ENCODE measurements around the gene GOLM1. TPM values are rescaled to one million over a fixed set of nuclear protein-coding genes. Genes with fewer than 3 reads are reported as not detected.

Gene GOLM1
- total RNA-seq, 3 donors from 2014 or later, result 17.1 to 45.6 (median 41.0) TPM

DNA sequence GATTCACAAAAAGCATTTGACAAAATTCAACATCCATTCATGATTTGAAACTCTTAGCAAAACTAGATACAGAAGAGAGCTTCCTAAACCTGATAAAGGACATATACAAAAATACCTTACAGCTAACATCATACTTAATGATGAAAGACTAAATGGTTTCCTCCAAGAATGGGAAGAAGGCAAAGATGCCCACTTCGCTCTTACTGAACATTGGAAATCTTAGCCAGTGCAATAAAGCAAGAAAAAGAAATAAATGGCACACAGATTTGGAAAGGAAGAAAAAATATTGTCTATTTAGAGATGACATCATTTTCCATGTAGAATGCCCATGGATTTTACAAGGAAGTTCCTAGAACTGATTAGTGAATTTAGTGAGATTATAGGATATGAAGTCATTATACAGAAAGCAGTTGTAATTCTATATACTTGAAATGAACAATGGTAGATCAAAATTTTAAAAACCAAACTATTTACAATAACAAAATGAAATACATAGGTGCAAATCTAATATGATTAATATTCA, 94.0 kb downstream of the GOLM1 start:
- no peak overlapping the region for H3K4me3 ChIP-seq
- H3K9me3 ChIP-seq, result peaks cover 0 to 10% of the 10 kb centered on the region in 2 donors
- H3K27ac ChIP-seq, result no peak overlapping the region
- H3K27me3 ChIP-seq, result no peaks in the 10 kb centered on the region
- H3K4me1 ChIP-seq, result no peaks in the 10 kb centered on the region
- TF ChIP-seq, protein P1, sequence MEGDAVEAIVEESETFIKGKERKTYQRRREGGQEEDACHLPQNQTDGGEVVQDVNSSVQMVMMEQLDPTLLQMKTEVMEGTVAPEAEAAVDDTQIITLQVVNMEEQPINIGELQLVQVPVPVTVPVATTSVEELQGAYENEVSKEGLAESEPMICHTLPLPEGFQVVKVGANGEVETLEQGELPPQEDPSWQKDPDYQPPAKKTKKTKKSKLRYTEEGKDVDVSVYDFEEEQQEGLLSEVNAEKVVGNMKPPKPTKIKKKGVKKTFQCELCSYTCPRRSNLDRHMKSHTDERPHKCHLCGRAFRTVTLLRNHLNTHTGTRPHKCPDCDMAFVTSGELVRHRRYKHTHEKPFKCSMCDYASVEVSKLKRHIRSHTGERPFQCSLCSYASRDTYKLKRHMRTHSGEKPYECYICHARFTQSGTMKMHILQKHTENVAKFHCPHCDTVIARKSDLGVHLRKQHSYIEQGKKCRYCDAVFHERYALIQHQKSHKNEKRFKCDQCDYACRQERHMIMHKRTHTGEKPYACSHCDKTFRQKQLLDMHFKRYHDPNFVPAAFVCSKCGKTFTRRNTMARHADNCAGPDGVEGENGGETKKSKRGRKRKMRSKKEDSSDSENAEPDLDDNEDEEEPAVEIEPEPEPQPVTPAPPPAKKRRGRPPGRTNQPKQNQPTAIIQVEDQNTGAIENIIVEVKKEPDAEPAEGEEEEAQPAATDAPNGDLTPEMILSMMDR (IDR thresholded peaks at IDR 0.05), result no peak
- TF ChIP-seq POLR2A (IDR thresholded peaks at IDR 0.05) (no peak), POLR2AphosphoS5 (IDR thresholded peaks at IDR 0.05) (no peak)
- H3K36me3 ChIP-seq, result peaks cover 3% of the 10 kb centered on the region
- no peak for DNase-seq (ENCODE audit: low spot score in 2 of 2)
- intact Hi-C loops (cut with DNase I; ENCODE audit: low total_unique reads), result no loop called here

DNA sequence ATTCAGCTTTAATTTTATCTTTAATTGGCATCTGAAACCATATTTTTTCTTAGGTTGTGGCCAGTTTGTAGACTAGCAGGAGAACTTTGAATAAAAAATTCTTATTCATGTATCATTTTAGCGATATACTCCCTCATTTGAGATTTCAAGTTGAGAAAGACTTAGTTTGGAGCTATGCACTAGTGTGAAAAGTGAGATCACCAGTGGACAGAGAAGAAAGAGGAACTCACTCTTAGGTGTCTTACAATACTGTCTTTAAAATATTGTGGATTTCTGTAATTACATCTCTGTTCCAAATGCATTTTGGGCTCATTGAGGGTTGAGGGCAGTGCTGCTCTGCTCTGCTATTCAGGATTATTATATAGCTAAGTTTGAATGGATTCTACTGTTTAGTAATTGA, 103.8 kb downstream of the GOLM1 start:
- intact Hi-C loops (cut with DNase I; ENCODE audit: low total_unique reads), result no loop called here
- Histone ChIP-seq H3K4me3 (no peak overlapping the region), H3K36me3 (no peaks in the 10 kb centered on the region), H3K9me3 (no peaks in the 10 kb centered on the region), H3K4me1 (no peaks in the 10 kb centered on the region), H3K27me3 (no peaks in the 10 kb centered on the region), H3K27ac (no peak overlapping the region)
- DNase-seq (ENCODE audit: low spot score in 2 of 2), result no peak
- TF ChIP-seq POLR2AphosphoS5 (IDR thresholded peaks at IDR 0.05), result no peak
- TF ChIP-seq, protein P1 (IDR thresholded peaks at IDR 0.05), result no peak
- no peak for TF ChIP-seq POLR2A (IDR thresholded peaks at IDR 0.05)

DNA sequence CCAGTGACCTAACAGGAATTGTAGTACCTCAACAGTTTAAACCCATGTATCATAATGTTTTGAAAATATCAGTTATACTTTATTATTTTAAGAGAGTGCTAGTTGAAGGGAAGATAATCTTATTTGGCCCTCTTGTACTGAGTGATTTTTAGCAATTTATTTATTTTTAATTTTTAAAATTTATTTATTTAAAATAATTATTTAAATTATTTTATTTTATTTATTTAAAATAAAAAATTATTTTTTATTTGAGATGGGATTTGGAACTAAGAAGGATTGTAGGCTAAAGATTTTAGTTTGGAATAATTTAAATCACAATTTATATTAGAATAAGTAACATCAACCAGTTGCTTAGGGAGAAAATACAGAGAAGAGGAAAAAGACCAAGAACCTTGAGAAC, 104.3 kb downstream of the GOLM1 start:
- intact Hi-C loops (cut with DNase I; ENCODE audit: low total_unique reads), result no loop called here
- TF ChIP-seq, protein P1 (IDR thresholded peaks at IDR 0.05), result no peak
- TF ChIP-seq POLR2AphosphoS5 (IDR thresholded peaks at IDR 0.05), result no peak
- TF ChIP-seq POLR2A (IDR thresholded peaks at IDR 0.05), result no peak
- Histone ChIP-seq H3K4me1 (no peaks in the 10 kb centered on the region), H3K27me3 (no peaks in the 10 kb centered on the region), H3K4me3 (no peak overlapping the region), H3K36me3 (no peaks in the 10 kb centered on the region), H3K9me3 (no peaks in the 10 kb centered on the region), H3K27ac (no peak overlapping the region)
- no peak for DNase-seq (ENCODE audit: low spot score in 2 of 2)

DNA sequence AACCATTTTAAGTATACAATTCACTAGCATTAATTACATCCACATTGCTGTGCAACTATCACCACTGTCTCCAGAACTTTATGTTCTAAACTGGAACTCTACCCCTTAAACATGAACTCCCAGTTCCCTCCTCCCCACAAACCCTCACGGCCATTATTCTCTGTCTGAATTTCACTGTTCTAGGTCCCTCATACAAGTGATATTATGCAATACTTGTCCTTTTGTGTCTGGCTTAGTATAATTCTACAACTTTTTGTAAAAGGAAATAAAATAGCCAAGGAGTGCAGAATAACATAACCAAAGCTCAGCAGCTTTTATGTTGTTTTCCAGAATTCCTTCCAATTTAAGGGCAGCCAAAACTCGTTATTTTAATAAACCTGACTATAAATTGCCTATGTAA, 105.2 kb downstream of the GOLM1 start:
- Histone ChIP-seq H3K4me1 (no peaks in the 10 kb centered on the region), H3K9me3 (no peaks in the 10 kb centered on the region), H3K27me3 (no peaks in the 10 kb centered on the region), H3K36me3 (no peaks in the 10 kb centered on the region), H3K4me3 (no peak overlapping the region), H3K27ac (no peak overlapping the region)
- DNase-seq (ENCODE audit: low spot score in 2 of 2), result no peak
- TF ChIP-seq POLR2A (IDR thresholded peaks at IDR 0.05), result no peak
- TF ChIP-seq POLR2AphosphoS5 (IDR thresholded peaks at IDR 0.05), result no peak
- TF ChIP-seq, protein P1 (IDR thresholded peaks at IDR 0.05), result no peak
- intact Hi-C loops (cut with DNase I; ENCODE audit: low total_unique reads), result no loop called here

DNA sequence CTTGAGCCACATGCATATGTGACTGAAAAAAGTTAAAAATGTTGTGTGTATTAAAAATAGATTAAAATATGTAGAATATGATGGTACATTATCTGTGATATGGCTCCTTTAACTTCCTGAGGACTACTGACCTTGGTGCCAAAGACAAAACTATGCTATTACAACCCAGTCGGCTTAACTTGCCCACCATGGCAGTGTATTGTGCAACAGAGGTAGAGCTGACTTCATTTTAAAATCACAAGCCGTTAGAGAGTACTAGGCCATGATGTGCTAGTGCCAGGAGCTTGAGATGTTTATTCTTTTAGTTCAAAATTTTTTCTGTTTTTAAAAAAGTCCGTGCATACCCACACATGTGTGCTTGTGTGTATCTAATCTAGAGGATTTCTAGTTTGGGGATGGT, 112.1 kb downstream of the GOLM1 start:
- H3K27me3 ChIP-seq, result no peaks in the 10 kb centered on the region
- no peaks in the 10 kb centered on the region for H3K4me1 ChIP-seq
- intact Hi-C loops (cut with DNase I; ENCODE audit: low total_unique reads), result no loop called here
- no peak overlapping the region for H3K27ac ChIP-seq
- TF ChIP-seq POLR2A (IDR thresholded peaks at IDR 0.05) (no peak), POLR2AphosphoS5 (IDR thresholded peaks at IDR 0.05) (no peak)
- TF ChIP-seq, protein P1 (IDR thresholded peaks at IDR 0.05), result no peak
- H3K9me3 ChIP-seq, result no peaks in the 10 kb centered on the region
- no peak overlapping the region for H3K4me3 ChIP-seq
- no peak for DNase-seq (ENCODE audit: low spot score in 2 of 2)
- no peaks in the 10 kb centered on the region for H3K36me3 ChIP-seq
